ENCODE results near the gene DPPA3. TPM values are rescaled to one million over a fixed set of nuclear protein-coding genes. Genes with fewer than 3 reads are reported as not detected.
"Not testable (repeated sequence)": the region's sequence is repeated elsewhere in the genome, so short reads cannot be mapped to it uniquely, and the experiment has no call there.

DPPA3 gene
- total and polyA plus RNA-seq, 9 donors, result 1.3 TPM; not detected in 8

- TF ChIP-seq POLR2A (IDR thresholded peaks at IDR 0.05), result no peak
- TF ChIP-seq, protein P1, sequence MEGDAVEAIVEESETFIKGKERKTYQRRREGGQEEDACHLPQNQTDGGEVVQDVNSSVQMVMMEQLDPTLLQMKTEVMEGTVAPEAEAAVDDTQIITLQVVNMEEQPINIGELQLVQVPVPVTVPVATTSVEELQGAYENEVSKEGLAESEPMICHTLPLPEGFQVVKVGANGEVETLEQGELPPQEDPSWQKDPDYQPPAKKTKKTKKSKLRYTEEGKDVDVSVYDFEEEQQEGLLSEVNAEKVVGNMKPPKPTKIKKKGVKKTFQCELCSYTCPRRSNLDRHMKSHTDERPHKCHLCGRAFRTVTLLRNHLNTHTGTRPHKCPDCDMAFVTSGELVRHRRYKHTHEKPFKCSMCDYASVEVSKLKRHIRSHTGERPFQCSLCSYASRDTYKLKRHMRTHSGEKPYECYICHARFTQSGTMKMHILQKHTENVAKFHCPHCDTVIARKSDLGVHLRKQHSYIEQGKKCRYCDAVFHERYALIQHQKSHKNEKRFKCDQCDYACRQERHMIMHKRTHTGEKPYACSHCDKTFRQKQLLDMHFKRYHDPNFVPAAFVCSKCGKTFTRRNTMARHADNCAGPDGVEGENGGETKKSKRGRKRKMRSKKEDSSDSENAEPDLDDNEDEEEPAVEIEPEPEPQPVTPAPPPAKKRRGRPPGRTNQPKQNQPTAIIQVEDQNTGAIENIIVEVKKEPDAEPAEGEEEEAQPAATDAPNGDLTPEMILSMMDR (IDR thresholded peaks at IDR 0.05), result no peak
- TF ChIP-seq EP300 (IDR thresholded peaks at IDR 0.05), result no peak
- intact Hi-C loops (cut with DNase I), result no loop called here
- DNase-seq, result no peak
- Histone ChIP-seq H3K9me3 (no peaks in the 10 kb centered on the region), H3K27ac (no peak overlapping the region), H3K4me3 (no peak overlapping the region), H3K4me1 (ENCODE audit: insufficient read depth) (no peaks in the 10 kb centered on the region), H3K27me3 (no peaks in the 10 kb centered on the region), H3K36me3 (no peaks in the 10 kb centered on the region)
- 19 to 22% (median 20%) methylated on average over 5 of the region's 5 CpGs for WGBS, 3 donors
Measured at GRCh38 chr12:7716381-7716780, 5.1 kb downstream of the DPPA3 start.

DNA sequence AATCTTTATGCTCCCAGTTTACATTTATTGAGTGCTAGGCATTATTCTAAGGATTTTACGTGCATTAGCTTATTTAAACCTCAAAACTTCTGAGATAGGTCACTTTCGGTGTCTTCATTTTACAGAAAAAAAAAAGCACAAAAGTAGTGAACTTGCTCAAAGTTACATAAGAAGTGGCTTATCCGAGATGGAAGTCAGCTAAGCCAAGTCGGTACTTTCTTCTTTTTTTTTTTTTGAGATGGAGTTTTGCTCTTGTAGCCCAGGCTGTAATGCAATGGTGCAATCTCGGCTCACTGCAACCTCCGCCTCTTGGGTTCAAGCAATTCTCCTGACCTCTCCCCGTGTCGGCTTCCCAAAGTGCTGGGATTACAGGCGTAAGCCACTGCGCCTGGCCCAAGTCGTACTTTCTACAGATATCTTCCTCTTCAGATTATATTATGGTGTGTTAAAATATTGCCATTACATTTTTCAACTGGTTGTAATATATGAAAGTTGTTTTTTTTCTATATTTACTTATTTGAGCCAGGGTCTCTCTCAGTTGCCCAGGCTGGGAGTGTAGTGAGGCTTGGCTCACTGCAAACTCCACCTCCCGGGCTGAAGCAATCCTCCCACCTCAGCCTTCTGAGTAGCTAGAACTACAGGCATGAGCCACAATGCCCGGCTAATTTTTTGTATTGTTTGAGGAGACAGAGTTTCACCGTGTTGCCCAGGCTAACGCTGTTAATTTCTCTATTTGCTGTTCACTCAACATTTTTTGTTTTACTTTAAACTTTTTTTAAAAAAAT is 8.9 kb downstream of the DPPA3 start:
- no peak for TF ChIP-seq POLR2A (IDR thresholded peaks at IDR 0.05)
- TF ChIP-seq, protein P1 (IDR thresholded peaks at IDR 0.05), result no peak
- TF ChIP-seq EP300 (IDR thresholded peaks at IDR 0.05), result no peak
- Histone ChIP-seq H3K36me3 (no peaks in the 10 kb centered on the region), H3K4me1 (ENCODE audit: insufficient read depth) (no peaks in the 10 kb centered on the region), H3K27ac (no peak overlapping the region), H3K27me3 (no peaks in the 10 kb centered on the region), H3K9me3 (no peaks in the 10 kb centered on the region), H3K4me3 (no peak overlapping the region)
- 50 to 63% (median 55%) methylated on average over 15 of the region's 15 CpGs for WGBS, 3 donors
- intact Hi-C loops (cut with DNase I), result no loop called here
- DNase-seq, result no peak

DNA sequence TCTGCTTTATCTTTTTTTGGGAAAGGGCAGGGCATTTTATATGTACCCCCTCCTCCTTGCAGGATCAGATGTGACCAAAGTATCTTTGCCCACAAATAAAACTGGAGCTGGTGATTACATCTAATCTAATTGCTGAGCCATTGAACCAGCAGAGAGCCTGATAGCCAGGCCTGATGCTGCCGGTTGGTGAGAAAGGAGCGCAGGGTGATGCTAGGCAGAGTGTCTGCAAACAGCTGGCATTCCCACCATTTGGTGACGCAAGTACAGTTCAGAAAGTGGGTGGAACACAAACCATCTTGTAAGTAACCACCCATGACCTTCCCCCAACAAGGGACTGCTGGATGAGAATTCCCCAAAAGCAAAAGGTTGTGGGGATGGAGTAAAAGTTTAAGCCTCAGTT is 12.7 kb downstream of the DPPA3 start:
- TF ChIP-seq EP300 (IDR thresholded peaks at IDR 0.05), result no peak
- TF ChIP-seq, protein P1 (IDR thresholded peaks at IDR 0.05), result no peak
- no peak for TF ChIP-seq POLR2A (IDR thresholded peaks at IDR 0.05)
- no peak for DNase-seq
- no peaks in the 10 kb centered on the region for H3K36me3 ChIP-seq
- no peaks in the 10 kb centered on the region for H3K9me3 ChIP-seq
- H3K4me3 ChIP-seq, result no peak overlapping the region
- 40 to 74% (median 73%) methylated on average over 3 of the region's 3 CpGs for WGBS, 3 donors
- H3K27me3 ChIP-seq, result no peaks in the 10 kb centered on the region
- no peaks in the 10 kb centered on the region for H3K4me1 ChIP-seq (ENCODE audit: insufficient read depth)
- intact Hi-C loops (cut with DNase I), result no loop called here
- no peak overlapping the region for H3K27ac ChIP-seq

DNA sequence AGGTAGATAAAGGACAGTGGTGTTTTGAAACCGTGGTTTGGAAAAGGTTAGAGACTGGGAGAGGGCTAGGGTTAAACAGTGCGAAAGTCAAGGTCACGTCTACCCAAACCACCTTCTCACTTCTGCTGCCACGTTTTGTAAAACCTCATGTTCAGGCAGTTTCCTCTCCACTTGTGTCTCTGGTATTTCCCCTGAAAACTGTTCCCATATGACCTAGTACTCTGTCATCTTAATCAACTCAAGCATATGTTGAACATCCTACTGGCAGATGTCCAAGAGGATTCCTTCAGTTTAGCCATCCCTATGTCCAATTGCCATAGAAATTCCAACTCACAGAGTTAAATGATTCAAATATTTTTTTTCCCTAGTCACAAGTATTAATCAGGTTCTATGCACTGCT is 18.5 kb downstream of the DPPA3 start:
- no peaks in the 10 kb centered on the region for H3K27me3 ChIP-seq
- no peak overlapping the region for H3K27ac ChIP-seq
- no peaks in the 10 kb centered on the region for H3K4me1 ChIP-seq (ENCODE audit: insufficient read depth)
- TF ChIP-seq, protein P1 (IDR thresholded peaks at IDR 0.05), result no peak
- TF ChIP-seq EP300 (IDR thresholded peaks at IDR 0.05) (no peak), POLR2A (IDR thresholded peaks at IDR 0.05) (no peak)
- no peak for DNase-seq
- H3K4me3 ChIP-seq, result no peak overlapping the region
- 29 to 50% (median 34%) methylated on average over 4 of the region's 4 CpGs for WGBS, 3 donors
- intact Hi-C loops (cut with DNase I), result no loop called here
- H3K9me3 ChIP-seq, result no peaks in the 10 kb centered on the region
- H3K36me3 ChIP-seq, result no peaks in the 10 kb centered on the region

DNA sequence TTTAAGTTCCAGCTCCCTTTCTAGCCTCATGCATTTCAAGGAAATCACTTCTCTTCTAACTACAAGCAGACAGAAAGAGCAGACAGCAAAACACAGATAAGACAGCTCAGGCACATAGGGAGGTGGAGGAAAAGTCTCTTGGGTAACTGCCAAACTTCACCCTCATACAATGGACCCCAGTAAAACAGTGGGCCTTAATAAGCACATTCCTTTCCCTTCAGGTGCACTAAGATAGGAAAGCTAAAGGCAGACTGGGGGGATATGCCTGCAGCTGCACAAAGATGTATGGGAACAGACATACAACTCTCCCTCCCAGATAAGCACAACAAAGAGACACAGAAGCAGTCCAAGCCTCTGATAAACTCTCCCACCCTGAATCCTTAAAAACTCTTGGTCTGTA is 19.8 kb downstream of the DPPA3 start:
- H3K27me3 ChIP-seq; intact Hi-C loops (cut with DNase I); H3K4me1 ChIP-seq (ENCODE audit: insufficient read depth); H3K36me3 ChIP-seq; H3K27ac ChIP-seq; DNase-seq; H3K9me3 ChIP-seq; H3K4me3 ChIP-seq: not testable (repeated sequence)

Data from ovary (tissue), 9 donors.